Lower lobe of right lung (tissue), 2 donors: ENCODE measurements around the gene TRAPPC14. TPM values are rescaled to one million over a fixed set of nuclear protein-coding genes. Genes with fewer than 3 reads are reported as not detected.
"Not testable (repeated sequence)": the region's sequence is repeated elsewhere in the genome, so short reads cannot be mapped to it uniquely, and the experiment has no call there.

ENCODE experiments used
- ATAC-seq, 2 donors: fragments of 200-7000 bp; cut with Tn5 transposase; one replicate each; pipeline ENCODE4 v1.9.1; 2020 to 2022; ENCODE audit warnings: mild to moderate bottlenecking in 2 of 2, moderate library complexity in 2 of 2
- DNase-seq: peaks from one replicate; pipeline ENCODE4 v3.0.0-alpha.2; 2020
- H3K27ac ChIP-seq: fragments of 200-600 bp; one replicate; pipeline ENCODE4 v1.8.0; 2022
- H3K27me3 ChIP-seq: fragments of 200-600 bp; one replicate; pipeline ENCODE4 v1.8.0; 2022; ENCODE audit warnings: low read depth
- H3K36me3 ChIP-seq: fragments of 200-600 bp; one replicate; pipeline ENCODE4 v1.8.0; 2022; ENCODE audit warnings: mild to moderate bottlenecking
- H3K4me1 ChIP-seq: fragments of 200-600 bp; one replicate; pipeline ENCODE4 v1.8.0; 2022
- H3K4me3 ChIP-seq: fragments of 200-600 bp; one replicate; pipeline ENCODE4 v1.8.0; 2022; ENCODE audit warnings: mild to moderate bottlenecking
- H3K9me3 ChIP-seq: fragments of 200-600 bp; one replicate; pipeline ENCODE4 v1.8.0; 2022
- intact Hi-C: fragments of 100-400 bp; cut with DNase I; formaldehyde crosslinking; loops from one replicate; pipeline ENCODE4 v1.11.0; 2022
- total RNA-seq: library from RNA; stranded (reverse); fragmentation: NEBNext Ultra II Directional; extraction: Animal tissue kit (Norgen Biotek cat#: 25700); gene quantifications from one replicate; pipeline ENCODE4 v1.2.1, GENCODE V29; 2021
- TF ChIP-seq, protein P1 (sequence below): fragments of 200-600 bp; IDR thresholded peaks from one replicate; pipeline ENCODE4 v1.8.0; 2022; ENCODE audit warnings: antibody characterized with exemption, mild to moderate bottlenecking
- donor health status: DM: no; HTN: yes; CAD: no; lungs with severe emphysema.

The TRAPPC14 gene
- total RNA-seq, 1 donor from 2014 or later = 24.3 TPM

DNA sequence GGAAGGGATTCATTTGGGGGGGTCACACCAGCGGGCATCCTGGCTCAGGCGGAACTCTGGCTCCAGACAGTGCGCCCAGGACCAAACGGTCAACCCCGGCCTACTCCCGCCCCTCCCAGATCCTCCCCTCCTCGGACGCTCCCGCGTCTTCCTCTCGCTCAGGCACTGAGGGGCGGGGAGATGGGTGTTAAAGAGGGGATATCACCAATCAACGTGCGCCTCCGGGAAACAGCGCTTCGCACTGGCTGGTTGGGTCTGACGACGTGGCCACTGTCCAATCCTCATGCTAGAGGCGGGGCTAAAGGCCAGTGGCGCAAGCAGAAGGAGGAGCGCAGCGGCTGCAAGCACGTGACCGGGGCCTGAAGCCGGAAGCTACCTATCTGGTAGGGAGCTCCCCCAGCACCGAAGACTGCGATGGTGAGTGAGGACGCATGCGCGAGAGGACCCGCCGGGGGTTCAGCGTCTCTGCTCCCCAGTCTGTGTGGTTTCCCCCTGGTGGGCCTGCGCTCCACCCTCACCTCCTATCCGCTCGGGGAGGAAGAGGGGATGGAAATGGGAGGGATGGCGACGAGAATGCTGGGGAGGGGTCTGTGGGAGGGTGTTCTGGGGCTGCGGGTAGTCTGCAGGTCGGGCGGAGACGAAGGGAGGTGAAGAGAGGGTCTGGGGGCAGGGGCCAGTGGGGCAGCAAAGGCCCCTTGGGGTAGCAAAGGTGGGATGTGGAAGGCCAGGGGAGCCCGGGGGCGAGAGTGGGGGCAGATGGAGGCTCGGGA is 9.8 kb downstream of the TRAPPC14 start, which contains the start of gene LAMTOR4:
Gene LAMTOR4, plus strand, starts transcription at position 360 of the 770 bp plus-strand sequence. Its CDS starts 55 bp downstream, at position 415.
- ATAC-seq (peak; percentile 99 to 100), DNase-seq (peak; percentile 99)
- H3K27ac ChIP-seq = peak within 1 kb of the TSS; percentile 86
- no peaks in the 10 kb centered on the region for H3K27me3 ChIP-seq
- H3K36me3 ChIP-seq = peaks cover 10% of the 10 kb centered on the region
- intact Hi-C loops = no loop called here
- no peaks in the 10 kb centered on the region for H3K9me3 ChIP-seq
- H3K4me1 ChIP-seq = peaks cover 40% of the 10 kb centered on the region
- peak within 1 kb of the TSS; percentile 79 for H3K4me3 ChIP-seq
- TF ChIP-seq, protein P1, sequence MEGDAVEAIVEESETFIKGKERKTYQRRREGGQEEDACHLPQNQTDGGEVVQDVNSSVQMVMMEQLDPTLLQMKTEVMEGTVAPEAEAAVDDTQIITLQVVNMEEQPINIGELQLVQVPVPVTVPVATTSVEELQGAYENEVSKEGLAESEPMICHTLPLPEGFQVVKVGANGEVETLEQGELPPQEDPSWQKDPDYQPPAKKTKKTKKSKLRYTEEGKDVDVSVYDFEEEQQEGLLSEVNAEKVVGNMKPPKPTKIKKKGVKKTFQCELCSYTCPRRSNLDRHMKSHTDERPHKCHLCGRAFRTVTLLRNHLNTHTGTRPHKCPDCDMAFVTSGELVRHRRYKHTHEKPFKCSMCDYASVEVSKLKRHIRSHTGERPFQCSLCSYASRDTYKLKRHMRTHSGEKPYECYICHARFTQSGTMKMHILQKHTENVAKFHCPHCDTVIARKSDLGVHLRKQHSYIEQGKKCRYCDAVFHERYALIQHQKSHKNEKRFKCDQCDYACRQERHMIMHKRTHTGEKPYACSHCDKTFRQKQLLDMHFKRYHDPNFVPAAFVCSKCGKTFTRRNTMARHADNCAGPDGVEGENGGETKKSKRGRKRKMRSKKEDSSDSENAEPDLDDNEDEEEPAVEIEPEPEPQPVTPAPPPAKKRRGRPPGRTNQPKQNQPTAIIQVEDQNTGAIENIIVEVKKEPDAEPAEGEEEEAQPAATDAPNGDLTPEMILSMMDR = no peak

DNA sequence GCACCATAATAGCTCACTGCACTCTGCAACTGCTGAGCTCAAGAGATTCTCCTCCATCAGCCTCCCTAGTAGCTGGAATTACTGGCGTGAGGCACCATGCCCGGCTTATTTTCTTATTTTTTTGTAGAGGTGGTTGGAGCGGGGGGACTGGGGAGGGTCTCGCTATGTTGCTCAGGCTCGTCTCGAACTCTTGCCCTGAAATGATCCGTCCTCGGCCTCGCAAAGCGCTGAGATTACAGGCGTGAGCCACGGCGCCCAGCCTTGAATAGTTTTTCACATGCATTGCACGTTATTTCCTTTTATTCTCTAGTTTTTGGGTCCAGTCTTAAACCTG is 10.3 kb downstream of the TRAPPC14 start:
- H3K4me3 ChIP-seq = peak overlapping the region; percentile 79
- intact Hi-C loops = no loop called here
- no peak for ATAC-seq

DNA sequence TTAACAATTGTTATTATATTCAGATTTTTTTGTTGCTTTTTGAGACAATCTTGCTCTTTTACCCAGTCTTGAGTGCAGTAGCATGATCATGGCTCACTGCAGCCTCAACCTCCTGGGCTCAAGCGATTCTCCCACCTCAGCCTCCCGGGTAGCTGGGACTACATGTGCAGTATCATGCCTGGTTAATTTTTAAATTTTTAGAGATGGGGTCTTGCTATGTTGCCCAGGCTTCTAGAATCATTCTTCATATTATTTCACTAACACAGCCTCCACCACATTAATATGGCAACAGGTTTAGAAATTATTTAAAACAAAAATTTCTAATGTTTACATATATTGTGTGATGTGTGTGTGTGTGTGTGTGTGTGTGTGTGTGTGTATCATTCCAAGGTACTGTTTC is 11.2 kb downstream of the TRAPPC14 start:
- DNase-seq (no peak), ATAC-seq (no peak)
- Histone ChIP-seq H3K4me3 (no peak overlapping the region), H3K4me1 (peaks cover 26% of the 10 kb centered on the region), H3K27me3 (no peaks in the 10 kb centered on the region), H3K9me3 (no peaks in the 10 kb centered on the region), H3K27ac (no peak overlapping the region), H3K36me3 (no peaks in the 10 kb centered on the region)
- TF ChIP-seq, protein P1 = no peak
- intact Hi-C loops = no loop called here

More for the DNA sequence above, 10.3 kb downstream of the TRAPPC14 start:
- Histone ChIP-seq H3K27me3 (no peaks in the 10 kb centered on the region), H3K36me3 (peaks cover 4% of the 10 kb centered on the region), H3K4me1 (peaks cover 35% of the 10 kb centered on the region), H3K9me3 (no peaks in the 10 kb centered on the region), H3K27ac (peak overlapping the region; percentile 86)
- DNase-seq = no peak
- TF ChIP-seq, protein P1 = no peak

DNA sequence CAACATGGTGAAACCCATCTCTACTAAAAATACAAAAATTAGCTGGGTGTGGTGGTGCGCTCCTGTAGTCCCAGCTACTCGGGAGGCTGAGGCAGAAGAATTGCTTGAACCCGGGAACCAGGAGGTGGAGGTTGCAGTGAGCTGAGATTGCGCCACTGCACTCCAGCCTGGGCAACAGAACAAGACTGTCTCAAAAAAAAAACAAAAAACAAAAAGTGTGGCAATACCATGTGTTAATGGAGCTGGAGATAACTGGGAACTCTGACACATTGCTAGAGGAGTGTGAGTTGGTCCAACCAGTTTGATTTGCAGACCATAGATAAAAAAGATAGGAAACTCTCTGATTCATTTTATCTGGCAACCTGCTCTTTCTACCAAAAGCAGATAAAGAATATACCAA is 12.2 kb downstream of the TRAPPC14 start:
- peaks cover 19% of the 10 kb centered on the region for H3K4me1 ChIP-seq
- DNase-seq, H3K4me3 ChIP-seq, ATAC-seq, H3K36me3 ChIP-seq, H3K27ac ChIP-seq, H3K27me3 ChIP-seq, intact Hi-C loops, H3K9me3 ChIP-seq: not testable (repeated sequence)

DNA sequence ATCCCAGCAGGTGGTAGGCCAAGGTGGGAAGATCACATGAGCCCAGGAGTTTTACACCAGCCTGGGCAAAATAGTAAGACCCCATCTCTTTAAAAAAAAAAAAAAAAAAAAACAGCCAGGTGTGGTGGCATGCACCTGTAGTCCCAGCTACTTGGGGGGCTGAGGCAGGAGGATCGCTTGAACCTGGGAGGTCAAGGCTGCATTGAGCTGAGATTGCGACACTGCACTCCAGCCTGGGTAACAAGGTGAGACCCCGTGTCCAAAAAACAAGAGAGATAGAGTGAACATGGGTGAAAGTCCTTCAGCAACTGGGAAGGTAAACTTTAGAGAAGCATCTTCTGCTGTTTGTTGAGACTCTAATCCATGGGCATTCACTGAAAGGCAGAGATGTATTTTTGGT is 16.1 kb downstream of the TRAPPC14 start:
- TF ChIP-seq, protein P1 = no peak
- DNase-seq (no peak), ATAC-seq (no peak)
- no peak overlapping the region for H3K4me3 ChIP-seq
- H3K27ac ChIP-seq = no peak overlapping the region
- no peaks in the 10 kb centered on the region for H3K27me3 ChIP-seq
- H3K36me3 ChIP-seq = no peaks in the 10 kb centered on the region
- H3K4me1 ChIP-seq = no peaks in the 10 kb centered on the region
- no peaks in the 10 kb centered on the region for H3K9me3 ChIP-seq
- intact Hi-C loops = no loop called here

DNA sequence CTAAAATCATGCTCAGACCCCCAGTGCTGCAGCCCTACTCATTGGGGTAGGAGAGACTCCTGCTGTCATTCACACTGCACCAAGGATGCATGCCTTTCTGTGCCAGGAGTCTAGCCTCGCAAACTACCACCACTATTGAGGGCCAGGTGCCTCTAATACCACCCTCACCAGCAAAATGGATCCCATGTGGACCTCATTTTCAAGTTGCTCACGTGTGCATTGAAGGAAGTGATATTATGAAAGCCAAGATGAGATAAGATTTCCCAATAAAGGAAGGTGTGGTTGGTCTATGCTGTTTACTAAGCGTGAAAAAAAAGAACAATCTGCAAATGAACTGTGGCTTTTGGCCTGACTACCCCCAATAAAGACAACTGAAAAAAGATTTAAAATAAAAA is 17.0 kb downstream of the TRAPPC14 start:
- Histone ChIP-seq H3K4me1 (no peaks in the 10 kb centered on the region), H3K27ac (no peak overlapping the region), H3K27me3 (no peaks in the 10 kb centered on the region), H3K36me3 (no peaks in the 10 kb centered on the region), H3K9me3 (no peaks in the 10 kb centered on the region), H3K4me3 (no peak overlapping the region)
- DNase-seq = no peak
- ATAC-seq = no peak
- TF ChIP-seq, protein P1 = no peak
- intact Hi-C loops = no loop called here
